Ovary (tissue), 3 donors: Measurements from ENCODE around the gene BAHCC1.
"Not testable (repeated sequence)": the region's sequence is repeated elsewhere in the genome, so short reads cannot be mapped to it uniquely, and the experiment has no call there.

Experiments
- EP300 ChIP-seq: sonication (generic); formaldehyde crosslinking; IDR thresholded peaks from one replicate; pipeline ENCODE4 v1.6.1; 2017; ENCODE audit warnings: antibody characterized with exemption
- POLR2A ChIP-seq: fragments of 450-650 bp; IDR thresholded peaks from one replicate; pipeline ENCODE4 v1.6.1; 2017; ENCODE audit warnings: antibody characterized with exemption, mild to moderate bottlenecking, moderate library complexity
- TF ChIP-seq, protein P1 (sequence below), 3 donors: fragments of 450-650 bp in 2 of 3; fragments of 200-600 bp in 1 of 3; IDR thresholded peaks; one replicate each; pipeline versions ENCODE4 v1.5.1 to v1.8.0; 2016 to 2022; ENCODE audit warnings: antibody characterized with exemption in 3 of 3, mild to moderate bottlenecking in 1 of 3
- donor health status: DM: no; HTN: no; CAD: no.

DNA sequence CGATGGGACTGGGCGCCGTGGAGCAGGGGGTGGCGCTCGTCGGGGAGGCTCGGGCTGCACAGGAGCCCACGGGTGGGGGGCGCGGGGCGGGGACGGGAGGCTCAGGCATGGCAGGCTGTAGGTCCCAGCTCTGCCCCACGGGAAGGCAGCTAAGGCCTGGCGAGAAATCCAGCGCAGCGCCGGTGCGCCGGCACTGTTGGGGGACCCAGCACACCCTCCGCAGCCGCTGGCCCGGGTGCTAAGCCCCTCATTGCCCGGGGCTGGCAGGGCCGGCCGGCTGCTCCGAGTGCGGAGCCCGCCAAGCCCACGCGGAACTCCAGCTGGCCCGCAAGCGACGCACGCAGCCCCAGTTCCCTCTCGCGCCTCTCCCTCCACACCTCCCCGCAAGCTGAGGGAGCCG, 43.2 kb upstream of the BAHCC1 start:
- TF ChIP-seq, protein P1, sequence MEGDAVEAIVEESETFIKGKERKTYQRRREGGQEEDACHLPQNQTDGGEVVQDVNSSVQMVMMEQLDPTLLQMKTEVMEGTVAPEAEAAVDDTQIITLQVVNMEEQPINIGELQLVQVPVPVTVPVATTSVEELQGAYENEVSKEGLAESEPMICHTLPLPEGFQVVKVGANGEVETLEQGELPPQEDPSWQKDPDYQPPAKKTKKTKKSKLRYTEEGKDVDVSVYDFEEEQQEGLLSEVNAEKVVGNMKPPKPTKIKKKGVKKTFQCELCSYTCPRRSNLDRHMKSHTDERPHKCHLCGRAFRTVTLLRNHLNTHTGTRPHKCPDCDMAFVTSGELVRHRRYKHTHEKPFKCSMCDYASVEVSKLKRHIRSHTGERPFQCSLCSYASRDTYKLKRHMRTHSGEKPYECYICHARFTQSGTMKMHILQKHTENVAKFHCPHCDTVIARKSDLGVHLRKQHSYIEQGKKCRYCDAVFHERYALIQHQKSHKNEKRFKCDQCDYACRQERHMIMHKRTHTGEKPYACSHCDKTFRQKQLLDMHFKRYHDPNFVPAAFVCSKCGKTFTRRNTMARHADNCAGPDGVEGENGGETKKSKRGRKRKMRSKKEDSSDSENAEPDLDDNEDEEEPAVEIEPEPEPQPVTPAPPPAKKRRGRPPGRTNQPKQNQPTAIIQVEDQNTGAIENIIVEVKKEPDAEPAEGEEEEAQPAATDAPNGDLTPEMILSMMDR (IDR thresholded peaks at IDR 0.05): not testable (repeated sequence)
- TF ChIP-seq POLR2A, EP300: not testable (repeated sequence)
